Astrocyte (in vitro differentiated cells and primary cell): ENCODE results near the gene SFSWAP. TPM values are rescaled to one million over a fixed set of nuclear protein-coding genes. Genes with fewer than 3 reads are reported as not detected.
A peak's percentile ranks its signal among the peaks of the same experiment; 100 is the strongest.

Experiments used
- DNase-seq: peaks from one replicate; pipeline ENCODE4 v3.0.0-alpha.2; 2010; ENCODE audit warnings: low read depth
- FAIRE-seq: peaks from 2 replicates; lab custom pipeline; 2011; peaks lifted over from hg19 to GRCh38; lab: Jason Lieb, UNC
- H2AFZ ChIP-seq: 2 replicates; pipeline ENCODE4 v1.6.0; 2012; ENCODE audit warnings: low read depth, low read length, inconsistent platforms
- H3K27ac ChIP-seq: 2 replicates; pipeline ENCODE4 v1.5.1; 2011; ENCODE audit warnings: low read depth, low read length, inconsistent platforms
- H3K27me3 ChIP-seq: 2 replicates; pipeline ENCODE4 v1.6.0; 2011; ENCODE audit warnings: low read length, inconsistent platforms; ENCODE audit not compliant: insufficient read depth
- H3K36me3 ChIP-seq: 2 replicates; pipeline ENCODE4 v1.5.1; 2011; ENCODE audit warnings: low read length, inconsistent platforms; ENCODE audit not compliant: insufficient read depth
- H3K4me1 ChIP-seq: 2 replicates; pipeline ENCODE4 v1.5.1; 2011; ENCODE audit warnings: low read length, inconsistent platforms; ENCODE audit not compliant: insufficient read depth
- H3K4me2 ChIP-seq: 2 replicates; pipeline ENCODE4 v1.6.0; 2012; ENCODE audit warnings: low read length, inconsistent platforms
- H3K4me3 ChIP-seq: 2 replicates; pipeline ENCODE4 v1.5.1; 2011; ENCODE audit warnings: low read depth, mild to moderate bottlenecking, low read length, inconsistent platforms; ENCODE audit not compliant: insufficient read depth
- H3K79me2 ChIP-seq: 2 replicates; pipeline ENCODE4 v1.6.0; 2012; ENCODE audit warnings: mild to moderate bottlenecking, low read length, inconsistent platforms; ENCODE audit not compliant: insufficient read depth
- H3K9ac ChIP-seq: 2 replicates; pipeline ENCODE4 v1.6.0; 2012; ENCODE audit warnings: mild to moderate bottlenecking, low read length, inconsistent platforms
- H3K9me3 ChIP-seq: 2 replicates; pipeline ENCODE4 v1.5.1; 2012; ENCODE audit warnings: low read depth, mild to moderate bottlenecking, low read length, inconsistent platforms; ENCODE audit not compliant: insufficient read depth
- H4K20me1 ChIP-seq: 2 replicates; pipeline ENCODE4 v1.6.0; 2012; ENCODE audit warnings: low read length, inconsistent platforms; ENCODE audit not compliant: insufficient read depth
- H3K27ac Mint-ChIP-seq: one replicate; pipeline ENCODE4 v1.8.0; 2021; ENCODE audit warnings: mild to moderate bottlenecking, mixed read lengths; ENCODE audit not compliant: unreplicated experiment
- H3K27me3 Mint-ChIP-seq: one replicate; pipeline ENCODE4 v1.8.0; 2021; ENCODE audit warnings: low read depth, mixed read lengths; ENCODE audit not compliant: unreplicated experiment
- H3K36me3 Mint-ChIP-seq: one replicate; pipeline ENCODE4 v1.8.0; 2021; ENCODE audit warnings: low read depth, mixed read lengths; ENCODE audit not compliant: unreplicated experiment
- H3K4me1 Mint-ChIP-seq: one replicate; pipeline ENCODE4 v1.8.0; 2021; ENCODE audit warnings: low read depth, mixed read lengths; ENCODE audit not compliant: unreplicated experiment
- H3K4me3 Mint-ChIP-seq: one replicate; pipeline ENCODE4 v1.8.0; 2021; ENCODE audit warnings: mild to moderate bottlenecking, moderate library complexity, mixed read lengths; ENCODE audit not compliant: unreplicated experiment
- H3K9me3 Mint-ChIP-seq: one replicate; pipeline ENCODE4 v1.8.0; 2021; ENCODE audit warnings: mild to moderate bottlenecking, mixed read lengths; ENCODE audit not compliant: unreplicated experiment
- CTCF ChIP-seq: IDR thresholded peaks from 2 replicates; pipeline ENCODE4 v1.5.1; 2011; ENCODE audit warnings: low read depth, mild to moderate bottlenecking, inconsistent platforms, low read length, moderate library complexity; ENCODE audit not compliant: insufficient read depth
- EZH2 ChIP-seq: IDR thresholded peaks from 2 replicates; pipeline ENCODE4 v1.6.1; 2012; ENCODE audit warnings: mild to moderate bottlenecking, low read length, inconsistent platforms; ENCODE audit not compliant: insufficient read depth
- total RNA-seq: library from RNA; stranded (reverse); gene quantifications from 2 replicates; pipeline ENCODE4 v1.2.1, GENCODE V29; 2021

The SFSWAP gene
- total RNA-seq, 1 donor from 2014 or later = 35.7 TPM

- no peaks in the 10 kb centered on the region for H3K36me3 Mint-ChIP-seq
- no peak overlapping the region for H3K27ac Mint-ChIP-seq
- peaks cover 26% of the 10 kb centered on the region for H3K27me3 Mint-ChIP-seq
- FAIRE-seq (no peak), DNase-seq (no peak)
- H3K9me3 Mint-ChIP-seq = no peaks in the 10 kb centered on the region
- peak overlapping the region; percentile 94 for H3K4me2 ChIP-seq
- no peak overlapping the region for H3K4me3 Mint-ChIP-seq
- TF ChIP-seq EZH2 = no peak
- TF ChIP-seq CTCF = no peak
- H3K9ac ChIP-seq = peak overlapping the region; percentile 73
- H3K4me1 ChIP-seq = peaks cover 28% of the 10 kb centered on the region
- H3K9me3 ChIP-seq = no peaks in the 10 kb centered on the region
- no peaks in the 10 kb centered on the region for H3K4me1 Mint-ChIP-seq
- H4K20me1 ChIP-seq = peaks cover 22% of the 10 kb centered on the region
- no peak overlapping the region for H3K27ac ChIP-seq
- peak overlapping the region; percentile 65 for H3K4me3 ChIP-seq
- H2AFZ ChIP-seq = peak overlapping the region; percentile 75
- H3K36me3 ChIP-seq = no peaks in the 10 kb centered on the region
- no peaks in the 10 kb centered on the region for H3K79me2 ChIP-seq
- H3K27me3 ChIP-seq = no peaks in the 10 kb centered on the region
Observed at GRCh38 chr12:131829791-131830334, 119.0 kb downstream of the SFSWAP start.

GRCh38 chr12:131830335-131830913 lies 119.5 kb downstream of the SFSWAP start:
- H3K79me2 ChIP-seq = no peaks in the 10 kb centered on the region
- Mint-ChIP-seq H3K36me3 (no peaks in the 10 kb centered on the region), H3K27me3 (peaks cover 23% of the 10 kb centered on the region), H3K9me3 (no peaks in the 10 kb centered on the region), H3K4me1 (no peaks in the 10 kb centered on the region), H3K4me3 (no peak overlapping the region), H3K27ac (no peak overlapping the region)
- H3K4me2 ChIP-seq = peak overlapping the region; percentile 94
- TF ChIP-seq CTCF (peak; percentile 14), EZH2 (no peak)
- DNase-seq = peak; percentile 64
- peak overlapping the region; percentile 65 for H3K4me3 ChIP-seq
- H3K36me3 ChIP-seq = no peaks in the 10 kb centered on the region
- no peaks in the 10 kb centered on the region for H3K27me3 ChIP-seq
- peak overlapping the region; percentile 75 for H2AFZ ChIP-seq
- no peak for FAIRE-seq
- H4K20me1 ChIP-seq = peaks cover 22% of the 10 kb centered on the region
- peak overlapping the region; percentile 6 for H3K27ac ChIP-seq
- peak overlapping the region; percentile 73 for H3K9ac ChIP-seq
- peaks cover 23% of the 10 kb centered on the region for H3K4me1 ChIP-seq
- H3K9me3 ChIP-seq = no peaks in the 10 kb centered on the region
